Gastrocnemius medialis (tissue), 4 donors: ENCODE data around the gene PDE9A.

ENCODE experiments used
- POLR2A ChIP-seq, 2 donors: fragments of 450-650 bp; IDR thresholded peaks; one replicate each; pipeline ENCODE4 v1.6.1; 2017; ENCODE audit warnings: antibody characterized with exemption in 2 of 2, mild to moderate bottlenecking in 2 of 2, moderate library complexity in 2 of 2
- TF ChIP-seq, protein P1 (sequence below), 5 experiments: fragments of 450-650 bp in 3 of 5; fragments of 200-600 bp in 2 of 5; sonication (generic) in 2 of 5; IDR thresholded peaks in 4 of 5; conservative IDR thresholded peaks in 1 of 5; 1 replicate in 4 of 5; 2 replicates in 1 of 5; pipeline ENCODE4 v1.5.1; 2016 to 2019; ENCODE audit warnings: antibody characterized with exemption in 5 of 5, mild to moderate bottlenecking in 3 of 5, moderate library complexity in 3 of 5

DNA sequence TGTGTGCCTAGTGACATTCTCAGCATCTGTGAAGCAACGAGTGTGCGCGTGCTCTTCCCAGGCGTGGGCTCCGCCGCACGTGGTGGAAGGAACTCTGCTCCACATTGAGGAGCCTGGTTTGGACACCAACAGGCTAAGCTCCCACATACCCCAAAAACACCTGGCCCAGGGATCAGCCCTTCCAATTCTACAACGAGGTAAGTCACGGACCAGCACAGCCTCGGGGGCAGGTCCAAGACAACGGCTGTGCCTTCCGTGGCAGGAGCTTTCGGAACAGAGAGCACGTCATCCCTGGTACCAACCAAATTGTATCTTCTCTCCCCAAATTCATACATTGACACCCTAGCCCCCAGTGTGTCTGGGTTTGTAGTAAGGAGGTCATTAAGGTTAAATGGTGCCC lies 27.2 kb upstream of the PDE9A start:
- TF ChIP-seq, protein P1, sequence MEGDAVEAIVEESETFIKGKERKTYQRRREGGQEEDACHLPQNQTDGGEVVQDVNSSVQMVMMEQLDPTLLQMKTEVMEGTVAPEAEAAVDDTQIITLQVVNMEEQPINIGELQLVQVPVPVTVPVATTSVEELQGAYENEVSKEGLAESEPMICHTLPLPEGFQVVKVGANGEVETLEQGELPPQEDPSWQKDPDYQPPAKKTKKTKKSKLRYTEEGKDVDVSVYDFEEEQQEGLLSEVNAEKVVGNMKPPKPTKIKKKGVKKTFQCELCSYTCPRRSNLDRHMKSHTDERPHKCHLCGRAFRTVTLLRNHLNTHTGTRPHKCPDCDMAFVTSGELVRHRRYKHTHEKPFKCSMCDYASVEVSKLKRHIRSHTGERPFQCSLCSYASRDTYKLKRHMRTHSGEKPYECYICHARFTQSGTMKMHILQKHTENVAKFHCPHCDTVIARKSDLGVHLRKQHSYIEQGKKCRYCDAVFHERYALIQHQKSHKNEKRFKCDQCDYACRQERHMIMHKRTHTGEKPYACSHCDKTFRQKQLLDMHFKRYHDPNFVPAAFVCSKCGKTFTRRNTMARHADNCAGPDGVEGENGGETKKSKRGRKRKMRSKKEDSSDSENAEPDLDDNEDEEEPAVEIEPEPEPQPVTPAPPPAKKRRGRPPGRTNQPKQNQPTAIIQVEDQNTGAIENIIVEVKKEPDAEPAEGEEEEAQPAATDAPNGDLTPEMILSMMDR (IDR thresholded peaks at IDR 0.05 in 4 of 5, conservative IDR thresholded peaks at IDR 0.05 in 1 of 5), result no peak
- no peak for TF ChIP-seq POLR2A (IDR thresholded peaks at IDR 0.05)
